Breast epithelium (tissue), 4 donors: Measurements from ENCODE around the gene ZNF516. TPM values are rescaled to one million over a fixed set of nuclear protein-coding genes. Genes with fewer than 3 reads are reported as not detected.

Experiments
- DNase-seq, 2 donors: peaks; one replicate each; pipeline ENCODE4 v3.0.0-alpha.2; 2019; ENCODE audit warnings: low spot score in 2 of 2
- H3K27ac ChIP-seq, 2 donors: fragments of 200-600 bp; sonication (generic) in 1 of 2; one replicate each; pipeline ENCODE4 v1.5.1; 2016 to 2019; ENCODE audit warnings: mild to moderate bottlenecking in 1 of 2
- H3K27me3 ChIP-seq, 2 donors: fragments of 200-600 bp; sonication (generic) in 1 of 2; one replicate each; pipeline versions ENCODE4 v1.5.1 to v1.6.0; 2017 to 2019; ENCODE audit warnings: control low read depth in 1 of 2, mild to moderate bottlenecking in 1 of 2
- H3K36me3 ChIP-seq: fragments of 200-600 bp; one replicate; pipeline ENCODE4 v1.5.1; 2019
- H3K4me1 ChIP-seq, 2 donors: fragments of 200-600 bp; sonication (generic); one replicate each; pipeline ENCODE4 v1.5.1; 2016 to 2019; ENCODE audit warnings: control low read depth in 1 of 2
- H3K4me3 ChIP-seq, 3 donors: fragments of 200-600 bp; sonication (generic); 1 replicate in 2 of 3; 2 replicates in 1 of 3; pipeline ENCODE4 v1.5.1; 2016 to 2019; ENCODE audit warnings: mild to moderate bottlenecking in 3 of 3, moderate library complexity in 2 of 3
- H3K9me3 ChIP-seq, 2 donors: fragments of 200-600 bp; sonication (generic) in 1 of 2; one replicate each; pipeline ENCODE4 v1.5.1; 2016 to 2019; ENCODE audit warnings: control low read depth in 1 of 2
- POLR2A ChIP-seq: fragments of 450-650 bp; IDR thresholded peaks from one replicate; pipeline ENCODE4 v1.6.1; 2016; ENCODE audit warnings: antibody characterized with exemption, mild to moderate bottlenecking, moderate library complexity
- POLR2AphosphoS5 ChIP-seq, 3 donors: sonication (generic); formaldehyde crosslinking; IDR thresholded peaks; one replicate each; pipeline ENCODE4 v1.6.1; 2017; ENCODE audit warnings: antibody characterized with exemption in 3 of 3
- intact Hi-C: fragments of 100-400 bp; cut with DNase I; formaldehyde crosslinking; loops from one replicate; pipeline ENCODE4 v1.15.1; 2023; ENCODE audit warnings: low total_unique reads
- total RNA-seq, 3 donors: library from RNA; depleted of rRNA; stranded (reverse); fragments of >200 nt; gene quantifications; one replicate each; pipeline ENCODE4 v1.1.0, GENCODE V29; 2016
- TF ChIP-seq, protein P1 (sequence below), 3 donors: fragments of 450-650 bp; IDR thresholded peaks; one replicate each; pipeline ENCODE4 v1.5.1; 2016 to 2017; ENCODE audit warnings: antibody characterized with exemption in 3 of 3, mild to moderate bottlenecking in 3 of 3, moderate library complexity in 3 of 3

ZNF516 gene
- total RNA-seq, 3 donors from 2014 or later: 12.0 to 33.4 (median 24.0) TPM

DNA sequence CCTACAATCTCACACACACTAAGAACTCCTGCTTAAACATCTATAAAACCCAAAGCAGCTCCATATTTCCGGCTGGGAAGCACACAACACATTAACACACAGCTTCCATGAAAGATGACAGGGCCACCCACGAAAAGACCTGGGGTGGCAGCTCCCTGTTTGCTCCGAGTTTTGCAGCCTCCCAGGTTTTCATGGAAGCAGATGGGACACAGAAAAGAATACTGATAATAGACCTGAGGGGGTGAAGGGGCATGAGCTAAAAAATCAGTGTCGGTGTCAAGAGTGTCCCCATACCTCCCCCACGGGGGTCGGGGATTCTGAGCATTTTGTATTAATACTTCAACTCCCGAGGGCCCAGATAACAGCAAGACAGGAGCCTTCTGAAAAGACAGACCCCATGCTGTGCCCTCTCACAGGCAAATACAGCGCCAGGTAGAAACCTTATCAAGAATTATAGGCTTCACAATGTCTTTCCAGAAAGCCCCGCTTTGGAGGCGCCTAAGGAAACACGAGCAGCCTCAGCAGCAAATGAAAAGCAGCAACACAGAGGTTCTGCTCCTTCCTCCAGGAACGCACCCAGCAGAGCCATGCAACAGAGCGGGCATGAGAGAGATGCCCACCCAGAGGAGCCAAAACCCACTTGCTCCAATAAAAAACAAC lies 50.5 kb downstream of the ZNF516 start:
- H3K27ac ChIP-seq: no peak overlapping the region
- DNase-seq: no peak
- peaks cover 6% of the 10 kb centered on the region for H3K36me3 ChIP-seq
- no peak overlapping the region for H3K4me3 ChIP-seq
- no peaks in the 10 kb centered on the region for H3K9me3 ChIP-seq
- no peaks in the 10 kb centered on the region for H3K4me1 ChIP-seq
- TF ChIP-seq POLR2AphosphoS5 (IDR thresholded peaks at IDR 0.05) (no peak), POLR2A (no peak)
- TF ChIP-seq, protein P1, sequence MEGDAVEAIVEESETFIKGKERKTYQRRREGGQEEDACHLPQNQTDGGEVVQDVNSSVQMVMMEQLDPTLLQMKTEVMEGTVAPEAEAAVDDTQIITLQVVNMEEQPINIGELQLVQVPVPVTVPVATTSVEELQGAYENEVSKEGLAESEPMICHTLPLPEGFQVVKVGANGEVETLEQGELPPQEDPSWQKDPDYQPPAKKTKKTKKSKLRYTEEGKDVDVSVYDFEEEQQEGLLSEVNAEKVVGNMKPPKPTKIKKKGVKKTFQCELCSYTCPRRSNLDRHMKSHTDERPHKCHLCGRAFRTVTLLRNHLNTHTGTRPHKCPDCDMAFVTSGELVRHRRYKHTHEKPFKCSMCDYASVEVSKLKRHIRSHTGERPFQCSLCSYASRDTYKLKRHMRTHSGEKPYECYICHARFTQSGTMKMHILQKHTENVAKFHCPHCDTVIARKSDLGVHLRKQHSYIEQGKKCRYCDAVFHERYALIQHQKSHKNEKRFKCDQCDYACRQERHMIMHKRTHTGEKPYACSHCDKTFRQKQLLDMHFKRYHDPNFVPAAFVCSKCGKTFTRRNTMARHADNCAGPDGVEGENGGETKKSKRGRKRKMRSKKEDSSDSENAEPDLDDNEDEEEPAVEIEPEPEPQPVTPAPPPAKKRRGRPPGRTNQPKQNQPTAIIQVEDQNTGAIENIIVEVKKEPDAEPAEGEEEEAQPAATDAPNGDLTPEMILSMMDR (IDR thresholded peaks at IDR 0.05): no peak
- intact Hi-C loops: no loop called here
- H3K27me3 ChIP-seq: no peaks in the 10 kb centered on the region

DNA sequence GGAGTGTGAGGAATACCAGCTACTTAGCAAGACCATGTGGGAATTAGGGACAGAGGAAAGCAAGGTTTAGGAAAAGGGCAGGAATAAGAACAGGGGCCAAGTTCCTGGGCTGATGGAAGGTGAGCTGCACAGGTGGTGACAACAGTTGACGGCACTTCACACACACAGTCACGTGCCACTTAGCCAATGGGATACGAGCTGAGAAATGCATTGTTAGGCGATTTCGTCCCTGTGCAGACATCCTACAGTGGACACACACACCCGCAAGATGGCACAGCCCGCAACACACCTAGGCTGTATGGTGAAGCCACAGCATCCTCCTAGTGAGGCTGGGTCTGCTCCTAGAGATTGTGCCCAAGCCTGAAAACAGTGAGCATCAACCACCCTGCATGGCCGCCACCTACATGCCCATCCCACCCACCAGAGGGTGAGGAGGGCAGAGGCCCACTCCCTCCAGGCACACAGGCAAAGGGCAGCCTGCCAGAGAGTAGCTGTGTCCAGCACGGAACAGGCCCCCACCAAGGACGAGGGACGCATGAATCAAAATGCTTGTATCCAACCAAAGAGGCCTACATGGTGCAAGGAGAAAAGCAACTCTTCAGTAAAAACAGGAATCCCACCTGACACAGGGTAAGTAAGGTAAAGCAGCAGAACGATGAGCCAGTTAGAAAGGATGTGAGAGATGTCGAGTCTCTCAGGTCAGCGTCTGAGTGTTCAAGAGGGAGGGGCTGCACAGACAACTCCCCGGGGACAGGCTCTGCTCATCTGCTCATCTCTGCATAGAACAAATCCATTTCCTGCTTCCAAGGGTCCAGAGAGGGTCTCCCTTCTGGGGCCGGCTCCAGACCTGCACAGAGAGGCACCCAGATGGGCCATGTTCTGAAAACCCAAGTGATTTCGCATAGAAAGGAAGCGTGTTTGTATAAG lies 51.3 kb downstream of the ZNF516 start:
- TF ChIP-seq, protein P1 (IDR thresholded peaks at IDR 0.05): no peak
- TF ChIP-seq POLR2A (no peak), POLR2AphosphoS5 (IDR thresholded peaks at IDR 0.05) (no peak)
- intact Hi-C loops: no loop called here
- peaks cover 6% of the 10 kb centered on the region for H3K36me3 ChIP-seq
- no peaks in the 10 kb centered on the region for H3K9me3 ChIP-seq
- no peaks in the 10 kb centered on the region for H3K27me3 ChIP-seq
- H3K4me1 ChIP-seq: no peaks in the 10 kb centered on the region
- DNase-seq: no peak
- H3K4me3 ChIP-seq: no peak overlapping the region
- H3K27ac ChIP-seq: peak overlapping the region in 1 of 2 donors; percentile 28

DNA sequence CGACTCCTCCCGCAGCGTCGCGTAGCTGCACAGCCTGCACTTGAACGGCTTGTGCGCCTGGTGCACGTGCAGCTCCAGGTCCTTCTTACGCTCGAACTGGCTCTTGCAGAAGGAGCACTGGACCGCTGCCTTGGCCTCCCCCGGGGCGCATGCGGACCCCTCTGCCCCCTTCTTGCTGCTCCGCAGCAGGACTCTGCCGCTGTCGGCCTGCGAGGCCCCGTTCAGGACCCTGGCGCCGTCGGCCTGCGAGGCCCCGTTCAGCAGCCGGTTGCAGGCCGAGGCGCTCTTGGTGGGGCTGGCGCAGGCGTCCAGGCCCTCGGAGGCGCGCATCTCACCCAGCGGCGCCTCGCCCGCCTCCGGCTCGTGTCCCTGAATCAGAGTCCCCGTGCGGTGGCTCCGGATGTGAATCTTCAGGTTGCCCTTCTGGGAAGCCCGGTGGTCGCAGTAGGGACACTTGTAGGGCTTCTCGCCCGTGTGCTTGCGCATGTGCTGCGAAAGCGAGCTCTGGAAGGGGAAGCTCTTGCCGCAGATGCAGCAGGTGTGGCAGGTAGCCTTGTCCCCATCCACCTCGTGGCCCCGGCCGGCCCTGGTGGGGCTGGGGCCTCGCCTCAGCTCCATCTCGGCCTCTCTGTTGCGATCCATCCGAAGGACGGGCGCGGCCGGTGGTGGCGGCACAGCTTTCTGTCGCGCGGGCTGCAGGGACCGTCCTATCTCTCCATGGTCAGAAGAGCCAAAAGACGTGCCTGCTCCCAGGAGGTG lies 52.5 kb downstream of the ZNF516 start:
- DNase-seq: no peak
- Histone ChIP-seq H3K36me3 (peaks cover 6% of the 10 kb centered on the region), H3K9me3 (no peaks in the 10 kb centered on the region), H3K27me3 (no peaks in the 10 kb centered on the region), H3K4me3 (no peak overlapping the region), H3K4me1 (no peaks in the 10 kb centered on the region), H3K27ac (no peak overlapping the region)
- intact Hi-C loops: no loop called here
- TF ChIP-seq POLR2AphosphoS5 (IDR thresholded peaks at IDR 0.05) (no peak), POLR2A (no peak)
- TF ChIP-seq, protein P1 (IDR thresholded peaks at IDR 0.05): no peak

DNA sequence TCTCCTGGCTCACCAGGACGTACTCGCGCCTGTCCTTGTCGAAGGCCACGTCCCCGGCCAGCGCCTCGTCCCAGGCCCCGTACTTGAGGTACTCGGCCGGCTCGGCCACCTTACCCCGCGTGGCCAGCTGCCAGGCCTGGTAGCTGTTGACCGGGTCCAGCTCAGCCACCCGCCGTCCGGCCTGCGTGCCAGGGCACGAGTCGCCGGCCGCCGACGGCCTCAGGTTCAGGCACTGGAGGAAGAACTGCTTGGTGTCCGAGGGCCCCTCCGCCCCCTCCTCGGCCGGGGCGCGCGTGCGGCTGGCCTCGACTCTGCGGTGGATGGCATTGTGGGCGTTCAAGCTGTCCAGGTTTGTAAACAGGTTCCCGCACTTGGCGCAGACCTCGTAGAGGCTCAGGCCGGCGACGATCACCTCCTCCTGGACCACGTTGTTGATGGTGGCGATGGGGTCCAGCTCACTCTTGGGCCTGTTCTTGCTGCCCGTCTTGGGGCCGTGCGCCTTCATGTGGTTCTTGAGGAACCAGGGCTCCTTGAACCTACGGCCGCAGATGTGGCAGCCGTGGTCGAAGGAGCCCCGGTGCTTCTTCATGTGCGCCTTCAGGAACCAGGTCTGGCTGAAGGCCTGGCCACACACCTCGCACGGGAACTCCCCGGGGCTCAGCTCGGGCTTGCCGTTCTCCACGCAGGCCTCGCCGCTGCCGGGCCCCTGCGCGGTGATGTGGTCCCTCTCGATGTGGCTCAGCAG lies 53.2 kb downstream of the ZNF516 start:
- no peak overlapping the region for H3K27ac ChIP-seq
- H3K4me3 ChIP-seq: no peak overlapping the region
- H3K36me3 ChIP-seq: peaks cover 6% of the 10 kb centered on the region
- H3K9me3 ChIP-seq: no peaks in the 10 kb centered on the region
- no peak for DNase-seq
- no peaks in the 10 kb centered on the region for H3K27me3 ChIP-seq
- TF ChIP-seq POLR2A: no peak
- TF ChIP-seq, protein P1 (IDR thresholded peaks at IDR 0.05): no peak
- TF ChIP-seq POLR2AphosphoS5 (IDR thresholded peaks at IDR 0.05): no peak
- no peaks in the 10 kb centered on the region for H3K4me1 ChIP-seq
- intact Hi-C loops: no loop called here
